Mammary epithelial cell (primary cell): ENCODE results near the gene NEMF.

Experiments
- EZH2 ChIP-seq: IDR thresholded peaks from 2 replicates; pipeline ENCODE4 v1.6.1; 2012; ENCODE audit warnings: low read length, inconsistent platforms, borderline replicate concordance
- TF ChIP-seq, protein P1 (sequence below), 2 donors: IDR thresholded peaks in 1 of 2; conservative IDR thresholded peaks in 1 of 2; 2 replicates each; pipeline ENCODE4 v1.5.1; 2011 to 2012; ENCODE audit warnings: inconsistent platforms in 2 of 2, low read length in 2 of 2, mild to moderate bottlenecking in 2 of 2, control low read depth in 1 of 2, low read depth in 1 of 2; ENCODE audit not compliant: insufficient read depth in 1 of 2; ENCODE audit errors: extremely low read depth in 1 of 2

DNA sequence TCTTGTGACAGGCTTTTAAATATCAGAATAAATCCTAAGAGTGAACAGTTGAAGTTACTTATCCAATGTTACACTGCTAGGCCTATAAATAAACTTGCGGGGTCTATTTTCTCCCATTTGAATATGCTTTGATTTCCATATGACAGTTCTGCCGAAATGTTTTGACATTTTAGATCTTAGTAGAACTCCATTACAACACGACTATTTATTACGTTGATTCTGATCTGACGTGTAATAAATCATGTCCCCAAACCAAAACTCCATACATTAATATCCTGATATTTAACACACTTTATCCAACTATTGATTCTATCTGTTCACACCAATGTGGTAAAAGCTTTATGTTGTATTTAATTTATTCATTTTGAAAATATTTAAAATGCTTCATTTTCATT lies 16.1 kb upstream of the NEMF start:
- TF ChIP-seq, protein P1, sequence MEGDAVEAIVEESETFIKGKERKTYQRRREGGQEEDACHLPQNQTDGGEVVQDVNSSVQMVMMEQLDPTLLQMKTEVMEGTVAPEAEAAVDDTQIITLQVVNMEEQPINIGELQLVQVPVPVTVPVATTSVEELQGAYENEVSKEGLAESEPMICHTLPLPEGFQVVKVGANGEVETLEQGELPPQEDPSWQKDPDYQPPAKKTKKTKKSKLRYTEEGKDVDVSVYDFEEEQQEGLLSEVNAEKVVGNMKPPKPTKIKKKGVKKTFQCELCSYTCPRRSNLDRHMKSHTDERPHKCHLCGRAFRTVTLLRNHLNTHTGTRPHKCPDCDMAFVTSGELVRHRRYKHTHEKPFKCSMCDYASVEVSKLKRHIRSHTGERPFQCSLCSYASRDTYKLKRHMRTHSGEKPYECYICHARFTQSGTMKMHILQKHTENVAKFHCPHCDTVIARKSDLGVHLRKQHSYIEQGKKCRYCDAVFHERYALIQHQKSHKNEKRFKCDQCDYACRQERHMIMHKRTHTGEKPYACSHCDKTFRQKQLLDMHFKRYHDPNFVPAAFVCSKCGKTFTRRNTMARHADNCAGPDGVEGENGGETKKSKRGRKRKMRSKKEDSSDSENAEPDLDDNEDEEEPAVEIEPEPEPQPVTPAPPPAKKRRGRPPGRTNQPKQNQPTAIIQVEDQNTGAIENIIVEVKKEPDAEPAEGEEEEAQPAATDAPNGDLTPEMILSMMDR (conservative IDR thresholded peaks at IDR 0.05 in 1 of 2, IDR thresholded peaks at IDR 0.05 in 1 of 2; ENCODE audit: extremely low read depth in 1 of 2, insufficient read depth in 1 of 2, low read depth in 1 of 2, low read length in 2 of 2) = no peak
- TF ChIP-seq EZH2 = no peak
